Mesendoderm (in vitro differentiated cells): ENCODE results near the gene WDR59.

ENCODE experiments used
- DNase-seq: peaks from one replicate; pipeline ENCODE4 v3.0.0; 2013
- H2AK5ac ChIP-seq: 2 replicates; pipeline ENCODE4 v1.6.1; 2013; ENCODE audit warnings: low read length, inconsistent platforms
- H2BK120ac ChIP-seq: 2 replicates; pipeline ENCODE4 v1.6.1; 2013; ENCODE audit warnings: low read depth, mild to moderate bottlenecking, low read length, moderate library complexity, mixed read lengths
- H2BK15ac ChIP-seq: replicated peaks from 2 replicates; pipeline ENCODE4 v1.6.1; 2013; ENCODE audit warnings: low read depth, mild to moderate bottlenecking, moderate library complexity
- H2BK5ac ChIP-seq: 2 replicates; pipeline ENCODE4 v1.6.1; 2013; ENCODE audit warnings: low read length, inconsistent platforms
- H3K18ac ChIP-seq: 2 replicates; pipeline ENCODE4 v1.6.1; 2013; ENCODE audit warnings: mild to moderate bottlenecking, low read length, mixed read lengths
- H3K23ac ChIP-seq: one replicate; pipeline ENCODE4 v1.6.1; 2013; ENCODE audit warnings: low read length
- H3K27ac ChIP-seq: 2 replicates; pipeline ENCODE4 v1.5.1; 2013; ENCODE audit warnings: low read depth, mild to moderate bottlenecking, inconsistent platforms, low read length, moderate library complexity
- H3K27me3 ChIP-seq: 2 replicates; pipeline ENCODE4 v1.6.1; 2013; ENCODE audit warnings: low read length, control low read depth, mild to moderate bottlenecking, inconsistent platforms; ENCODE audit not compliant: insufficient read depth, poor library complexity
- H3K36me3 ChIP-seq: 2 replicates; pipeline ENCODE4 v1.6.1; 2013; ENCODE audit warnings: low read length, inconsistent platforms; ENCODE audit not compliant: control insufficient read depth, insufficient read depth
- H3K4ac ChIP-seq: one replicate; pipeline ENCODE4 v1.6.1; 2013; ENCODE audit warnings: low read depth, mild to moderate bottlenecking, low read length, moderate library complexity
- H3K4me1 ChIP-seq: 2 replicates; pipeline ENCODE4 v1.6.1; 2013; ENCODE audit warnings: low read depth, low read length, inconsistent platforms; ENCODE audit not compliant: control insufficient read depth
- H3K4me2 ChIP-seq: 2 replicates; pipeline ENCODE4 v1.6.1; 2013; ENCODE audit warnings: low read length
- H3K4me3 ChIP-seq: 2 replicates; pipeline ENCODE4 v1.5.1; 2013; ENCODE audit warnings: mild to moderate bottlenecking, low read length
- H3K56ac ChIP-seq: one replicate; pipeline ENCODE4 v1.6.1; 2013; ENCODE audit warnings: low read length
- H3K79me1 ChIP-seq: 2 replicates; pipeline ENCODE4 v1.6.1; 2013; ENCODE audit warnings: low read length, inconsistent platforms
- H3K79me2 ChIP-seq: 2 replicates; pipeline ENCODE4 v1.6.1; 2013; ENCODE audit warnings: mild to moderate bottlenecking, low read length; ENCODE audit not compliant: control insufficient read depth, insufficient read depth
- H3K9ac ChIP-seq: 2 replicates; pipeline ENCODE4 v1.6.1; 2013; ENCODE audit warnings: low read length, inconsistent platforms
- H4K5ac ChIP-seq: one replicate; pipeline ENCODE4 v1.6.1; 2013; ENCODE audit warnings: low read length
- H4K8ac ChIP-seq: one replicate; pipeline ENCODE4 v1.6.1; 2013; ENCODE audit warnings: low read depth, mild to moderate bottlenecking, control low read depth, low read length, moderate library complexity
- WGBS: extraction: QIAGEN DNeasy Blood & Tissue Kit; methylation state at CpG from one replicate; pipeline ENCODE4 v1.1.7; 2013; ENCODE audit warnings: low lambda C conversion rate, missing lambda C conversion rate; ENCODE audit not compliant: insufficient coverage; ENCODE audit errors: extremely low coverage; 5-methylcytosine and 5-hydroxymethylcytosine counted together

Gene WDR59

DNA sequence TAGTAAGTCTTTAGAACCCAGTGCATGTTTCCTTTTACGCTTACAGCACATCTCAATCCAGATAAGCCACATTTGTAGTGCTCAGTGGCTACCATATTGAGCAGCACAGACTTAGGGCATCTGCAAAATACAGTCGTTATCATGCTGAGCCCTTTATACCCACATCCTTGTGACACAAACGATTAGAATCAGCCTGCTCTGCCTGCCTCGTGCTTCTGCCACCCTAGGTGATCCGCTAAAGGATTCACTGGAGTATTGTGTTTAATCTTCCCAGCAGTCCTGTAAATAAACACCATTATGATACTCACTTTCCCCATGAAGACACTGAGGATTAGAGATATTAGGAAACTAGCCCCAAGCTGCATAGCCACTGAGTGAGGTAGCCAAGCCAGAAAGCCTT is 159.0 kb downstream of the WDR59 start:
- Histone ChIP-seq H2BK120ac (no peak overlapping the region), H3K4ac (no peak overlapping the region), H4K8ac (no peak overlapping the region), H3K4me1 (no peaks in the 10 kb centered on the region), H2AK5ac (no peak overlapping the region), H3K18ac (no peak overlapping the region), H3K23ac (no peak overlapping the region), H3K56ac (no peak overlapping the region), H3K27me3 (no peaks in the 10 kb centered on the region), H2BK15ac (no peak overlapping the region), H3K4me2 (no peak overlapping the region), H4K5ac (no peak overlapping the region), H2BK5ac (no peak overlapping the region), H3K4me3 (no peak overlapping the region), H3K36me3 (no peaks in the 10 kb centered on the region), H3K79me2 (no peaks in the 10 kb centered on the region), H3K9ac (no peak overlapping the region), H3K79me1 (no peaks in the 10 kb centered on the region), H3K27ac (no peak overlapping the region)
- WGBS, result no CpG with 5 or more reads among the region's 5 CpGs
- no peak for DNase-seq

DNA sequence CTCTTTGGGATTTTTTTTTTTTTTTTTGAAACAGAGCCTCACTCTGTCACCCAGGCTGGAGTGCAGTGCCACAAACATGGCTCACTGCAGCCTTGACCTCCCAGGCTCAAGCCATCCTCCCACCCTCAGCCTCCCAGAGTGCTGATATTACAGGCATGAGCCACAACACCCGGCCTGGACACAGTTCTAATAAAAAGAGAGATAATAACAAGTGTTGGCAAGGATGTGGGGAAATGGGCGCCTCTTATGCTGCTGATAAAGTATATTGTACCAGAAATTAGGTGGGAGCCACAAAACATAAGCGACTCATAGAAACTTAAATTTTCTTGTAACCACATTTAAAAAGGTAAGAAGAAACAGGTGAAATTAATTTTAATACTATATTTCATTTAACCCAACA is 159.9 kb downstream of the WDR59 start:
- Histone ChIP-seq H3K27me3 (no peaks in the 10 kb centered on the region), H3K4me1 (no peaks in the 10 kb centered on the region), H3K9ac (no peak overlapping the region), H3K79me1 (no peaks in the 10 kb centered on the region), H3K23ac (no peak overlapping the region), H4K5ac (no peak overlapping the region), H2BK5ac (no peak overlapping the region), H2BK120ac (no peak overlapping the region), H3K4ac (no peak overlapping the region), H4K8ac (no peak overlapping the region), H3K4me3 (no peak overlapping the region), H2AK5ac (no peak overlapping the region), H3K56ac (no peak overlapping the region), H3K27ac (no peak overlapping the region), H3K4me2 (no peak overlapping the region), H2BK15ac (no peak overlapping the region), H3K79me2 (no peaks in the 10 kb centered on the region), H3K36me3 (no peaks in the 10 kb centered on the region), H3K18ac (no peak overlapping the region)
- DNase-seq, result no peak
- no CpG with 5 or more reads among the region's 3 CpGs for WGBS
